HG03025 (cell line): ENCODE data around the gene TMEM184B.
"Not testable (repeated sequence)": the region's sequence is repeated elsewhere in the genome, so short reads cannot be mapped to it uniquely, and the experiment has no call there.

ENCODE experiments used
- ATAC-seq: cut with Tn5 transposase; IDR thresholded peaks from one replicate; pipeline ENCODE4 v1.9.1; 2021; ENCODE audit warnings: mild to moderate bottlenecking, moderate library complexity; ENCODE audit not compliant: unreplicated experiment, low FRiP score

Gene TMEM184B

DNA sequence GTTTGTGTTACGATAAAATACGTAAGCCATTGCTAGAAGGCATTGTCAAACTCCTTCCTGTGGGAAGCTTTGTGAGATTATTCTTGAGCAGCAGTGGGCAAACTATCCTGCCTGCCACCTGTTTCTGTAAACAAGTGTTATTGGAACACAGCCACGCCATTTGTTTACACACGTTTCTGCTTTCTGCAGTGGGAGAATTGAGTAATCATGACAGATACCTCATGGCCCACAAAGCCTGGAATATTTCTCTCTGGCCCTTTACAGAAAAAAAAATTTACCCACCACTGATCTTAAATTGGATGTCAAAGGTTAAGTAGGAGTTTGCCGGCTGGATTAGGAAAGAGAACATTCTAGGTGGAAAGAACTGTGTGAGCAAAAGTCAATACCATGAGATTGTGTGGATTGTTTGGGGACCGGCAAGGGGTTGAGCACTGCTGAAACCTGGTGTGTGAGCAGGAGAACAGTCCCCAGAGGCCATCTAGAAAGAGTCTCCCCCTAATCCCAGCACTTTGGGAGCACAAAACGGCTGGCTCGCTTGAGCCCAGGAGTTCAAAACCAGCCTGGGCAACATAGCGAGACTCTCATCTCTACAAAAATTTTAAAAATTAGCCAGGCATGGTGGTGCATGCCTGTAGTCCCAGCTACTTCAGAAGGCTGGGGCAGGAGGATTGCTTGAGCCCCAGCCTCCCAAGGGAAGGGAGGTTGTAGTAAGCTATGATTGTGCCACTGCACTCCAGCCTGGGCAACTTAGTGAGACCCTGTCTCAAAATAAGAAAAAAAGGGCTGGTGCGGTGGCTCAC, 85.2 kb downstream of the TMEM184B start:
- no peak for ATAC-seq

DNA sequence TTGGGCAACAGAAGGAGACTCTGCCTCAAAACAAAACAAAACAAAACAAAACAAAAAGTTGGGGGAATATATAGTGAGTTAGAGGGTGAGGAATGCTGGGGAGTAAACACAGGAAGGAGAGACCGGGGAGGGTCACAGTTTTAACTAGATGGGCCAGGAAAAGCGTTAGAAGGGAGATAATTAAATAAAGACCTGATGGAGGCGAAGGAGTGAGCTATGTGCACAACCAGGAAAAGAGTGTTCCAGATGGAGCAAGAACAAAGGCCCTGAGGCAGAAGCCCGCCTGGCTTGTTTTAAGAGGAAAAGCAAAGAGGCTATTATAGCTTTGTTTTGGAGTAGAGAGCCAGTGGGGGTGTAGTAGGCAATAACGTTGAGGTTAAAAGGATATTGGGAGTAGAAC, 86.4 kb downstream of the TMEM184B start:
- ATAC-seq, result no peak

DNA sequence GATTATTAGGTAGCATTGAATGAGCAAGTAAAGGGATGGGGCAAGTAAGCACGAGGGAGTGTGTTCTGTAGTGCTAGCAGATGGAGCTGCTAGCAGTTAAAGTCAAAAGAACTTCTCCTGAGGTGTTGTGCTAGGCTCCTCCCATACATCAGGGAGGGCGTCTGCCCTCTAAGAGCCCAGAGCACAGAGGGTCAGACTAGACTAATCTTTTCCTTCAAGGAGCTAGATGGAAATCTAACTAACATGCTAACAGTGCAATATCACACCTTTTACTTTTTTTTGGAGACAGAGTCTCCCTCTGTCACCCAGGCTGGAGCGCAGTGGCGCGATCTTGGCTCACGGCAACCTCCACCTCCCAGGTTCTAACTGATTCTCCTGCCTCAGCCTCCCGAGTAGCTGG, 88.0 kb downstream of the TMEM184B start:
- ATAC-seq, result no peak

DNA sequence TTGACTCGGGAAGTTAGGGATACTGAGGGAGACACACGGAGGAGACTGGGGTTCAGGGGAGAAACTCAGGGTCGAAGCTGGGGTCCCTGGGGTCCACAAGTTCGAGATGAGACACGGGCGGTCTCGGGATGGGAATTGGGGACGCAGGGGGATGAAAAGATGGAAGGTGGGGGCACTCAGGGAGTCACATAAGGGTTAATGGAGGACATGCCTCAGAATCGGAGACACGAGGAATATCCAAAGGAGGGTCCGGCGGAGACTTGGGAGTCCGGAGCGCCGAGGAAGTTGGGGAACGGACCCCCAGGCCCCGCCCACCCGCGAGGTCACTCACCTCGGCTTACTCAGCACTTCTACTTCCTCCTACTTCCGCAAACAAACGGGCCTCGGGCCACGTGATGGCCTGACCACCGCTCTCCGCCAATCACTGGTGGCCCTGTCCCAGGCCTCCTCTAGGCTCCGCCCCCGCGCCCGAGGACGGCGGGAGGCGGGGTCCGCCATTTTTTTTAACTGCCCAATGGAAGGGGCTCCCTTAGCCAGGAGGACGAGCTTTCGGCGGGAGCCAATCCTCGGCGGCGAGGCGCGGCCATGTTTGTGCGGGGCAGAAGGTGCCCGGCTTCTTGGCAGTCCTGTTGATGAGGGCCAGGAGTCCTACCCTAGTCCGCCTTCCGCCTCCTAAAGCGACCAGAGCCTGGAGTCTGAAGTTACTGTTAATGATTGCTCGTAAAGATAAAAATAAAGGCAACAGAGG, 91.2 kb downstream of the TMEM184B start, which contains the start of gene PLA2G6:
PLA2G6 (minus strand) TSS at position 378 of the 748 bp plus-strand sequence. CDS start 12,404 bp downstream, outside the sequence.
- peak; percentile 94 for ATAC-seq

DNA sequence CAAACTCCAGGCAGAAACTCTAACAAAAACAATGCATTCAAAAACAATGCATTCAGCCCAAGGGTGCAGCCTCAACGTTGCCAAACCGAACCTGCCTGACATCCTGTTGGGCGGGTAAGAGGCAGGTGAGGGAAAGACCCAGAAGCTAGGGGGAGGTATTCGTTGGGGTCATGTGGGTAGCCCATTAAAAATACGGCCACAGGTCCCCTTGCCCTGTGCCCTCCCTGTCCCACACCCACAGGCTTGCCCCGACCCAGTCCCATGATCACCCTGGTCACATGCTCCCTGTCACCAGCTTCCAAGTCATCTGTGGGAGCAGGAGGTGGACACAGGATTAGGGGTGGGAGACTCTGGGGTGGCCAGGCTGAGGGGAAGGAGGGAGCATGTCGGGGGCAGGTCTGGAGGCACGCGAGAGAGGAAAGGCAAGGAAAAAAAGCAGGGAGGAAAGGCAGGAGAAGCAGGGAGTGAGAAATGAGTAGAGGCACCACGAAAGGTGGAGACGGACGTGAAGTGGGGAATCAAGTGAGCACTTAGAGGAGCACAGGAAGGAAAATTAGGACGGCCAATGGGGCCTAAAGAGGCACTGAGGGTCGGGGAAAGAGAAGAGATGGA, 91.9 kb downstream of the TMEM184B start:
- ATAC-seq, result no peak

DNA sequence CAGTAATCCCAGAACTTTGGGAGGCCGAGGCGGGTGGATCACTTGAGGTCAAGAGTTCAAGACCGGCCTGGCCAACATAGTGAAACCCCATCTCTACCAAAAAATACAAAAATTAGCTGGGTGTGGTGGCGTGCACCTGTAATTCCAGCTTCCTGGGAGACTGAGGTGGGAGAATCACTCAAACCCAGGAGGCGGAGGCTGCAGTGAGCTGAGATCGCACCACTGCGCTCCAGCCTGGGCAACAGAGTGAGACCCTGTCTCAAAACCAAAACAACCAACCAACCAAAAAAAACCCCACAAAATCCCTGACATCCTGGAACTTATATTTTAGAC, 94.2 kb downstream of the TMEM184B start:
- not testable (repeated sequence) for ATAC-seq

DNA sequence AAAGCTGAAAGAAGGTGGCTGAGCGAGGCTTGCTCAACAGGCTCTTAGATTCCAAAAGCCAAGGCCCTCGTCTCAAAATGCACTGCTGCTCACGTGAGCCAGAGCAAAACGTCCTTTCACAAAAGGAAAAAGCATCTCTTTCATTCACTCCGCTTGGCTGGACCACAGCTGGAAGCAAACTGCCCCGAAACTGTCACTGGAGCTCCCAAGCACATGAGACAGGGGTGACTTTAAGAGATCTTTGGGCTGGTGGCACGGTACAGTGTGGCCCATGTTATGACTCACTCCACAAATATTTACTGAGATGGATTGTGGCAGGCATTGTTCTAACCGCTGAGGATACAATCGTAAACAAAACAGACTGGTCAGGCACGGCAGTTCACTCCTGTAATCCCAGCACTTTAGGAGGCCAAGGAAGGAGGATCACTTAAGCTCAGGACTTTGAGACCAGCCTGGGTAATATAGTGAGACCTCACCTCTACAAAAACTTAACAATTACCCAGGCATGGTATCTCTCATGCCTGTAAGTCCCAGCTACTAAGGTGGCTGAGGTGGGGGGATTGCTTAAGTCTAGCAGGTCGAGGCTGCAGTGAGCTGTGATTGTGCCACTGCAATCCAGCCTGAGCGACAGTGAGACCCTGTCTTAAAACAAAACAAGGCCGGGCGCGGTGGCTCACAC, 94.7 kb downstream of the TMEM184B start:
- ATAC-seq, result no peak

DNA sequence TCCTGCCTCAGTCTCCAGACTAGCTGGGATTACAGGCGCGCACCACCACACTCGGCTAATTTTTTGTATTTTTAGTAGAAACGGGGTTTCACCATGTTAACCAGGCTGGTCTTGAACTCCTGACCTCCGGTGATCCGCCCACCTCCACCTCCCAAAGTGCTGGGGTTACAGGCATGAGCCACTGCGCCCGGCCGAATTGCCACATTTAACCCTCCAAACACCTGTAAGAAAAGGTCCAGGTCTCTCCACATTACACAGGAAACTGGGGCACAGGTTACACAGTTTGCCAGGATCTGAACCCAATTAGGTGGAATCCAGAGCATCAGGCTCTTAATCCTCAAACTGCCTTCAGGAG, 95.3 kb downstream of the TMEM184B start:
- ATAC-seq, result not testable (repeated sequence)

DNA sequence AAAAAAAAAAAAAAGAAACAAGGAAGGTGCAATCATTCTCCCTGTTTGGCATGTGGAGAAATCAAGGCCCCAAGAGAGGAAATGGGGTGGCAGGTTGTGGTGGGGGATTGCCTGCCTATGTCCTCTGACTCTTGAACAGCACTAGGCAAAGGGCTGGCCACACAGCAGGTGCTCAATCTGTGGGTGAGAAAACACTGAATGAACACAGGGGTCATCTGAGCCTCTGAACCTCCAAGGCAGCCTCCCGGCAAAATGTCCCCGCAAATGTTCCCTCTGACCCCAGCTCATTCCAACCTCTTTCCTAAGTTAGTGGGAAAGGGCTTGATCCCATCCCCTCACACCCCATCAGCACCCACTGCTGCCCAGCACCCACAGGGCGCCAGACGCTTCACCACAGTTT, 95.8 kb downstream of the TMEM184B start:
- no peak for ATAC-seq

DNA sequence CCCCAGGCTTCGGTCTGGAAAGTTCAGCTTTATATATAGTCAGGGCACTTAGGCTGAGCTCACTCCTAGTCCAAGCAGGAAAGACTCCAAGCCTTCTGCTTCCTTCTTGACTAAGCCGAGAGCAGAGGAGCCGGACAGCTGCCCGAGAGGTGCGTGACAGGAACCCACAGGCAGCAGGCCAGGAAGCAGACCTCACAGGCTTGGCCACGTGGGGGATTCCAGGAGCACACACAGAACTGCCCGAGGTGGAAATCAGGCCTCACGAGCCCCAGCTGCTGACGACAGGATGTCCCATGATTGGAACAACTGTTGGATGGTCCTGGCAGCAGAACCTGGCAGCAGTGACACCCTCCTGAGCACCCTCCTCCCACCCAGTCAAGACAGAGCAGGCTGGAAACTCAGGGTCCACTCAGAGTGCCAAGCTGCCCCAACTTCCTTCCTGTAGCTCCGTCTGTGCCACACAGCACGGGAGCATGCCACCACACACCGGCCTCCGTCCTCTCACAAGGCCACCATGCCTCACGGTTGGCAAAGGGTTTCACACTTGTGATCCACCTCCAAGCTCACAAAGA, 96.6 kb downstream of the TMEM184B start:
- no peak for ATAC-seq

DNA sequence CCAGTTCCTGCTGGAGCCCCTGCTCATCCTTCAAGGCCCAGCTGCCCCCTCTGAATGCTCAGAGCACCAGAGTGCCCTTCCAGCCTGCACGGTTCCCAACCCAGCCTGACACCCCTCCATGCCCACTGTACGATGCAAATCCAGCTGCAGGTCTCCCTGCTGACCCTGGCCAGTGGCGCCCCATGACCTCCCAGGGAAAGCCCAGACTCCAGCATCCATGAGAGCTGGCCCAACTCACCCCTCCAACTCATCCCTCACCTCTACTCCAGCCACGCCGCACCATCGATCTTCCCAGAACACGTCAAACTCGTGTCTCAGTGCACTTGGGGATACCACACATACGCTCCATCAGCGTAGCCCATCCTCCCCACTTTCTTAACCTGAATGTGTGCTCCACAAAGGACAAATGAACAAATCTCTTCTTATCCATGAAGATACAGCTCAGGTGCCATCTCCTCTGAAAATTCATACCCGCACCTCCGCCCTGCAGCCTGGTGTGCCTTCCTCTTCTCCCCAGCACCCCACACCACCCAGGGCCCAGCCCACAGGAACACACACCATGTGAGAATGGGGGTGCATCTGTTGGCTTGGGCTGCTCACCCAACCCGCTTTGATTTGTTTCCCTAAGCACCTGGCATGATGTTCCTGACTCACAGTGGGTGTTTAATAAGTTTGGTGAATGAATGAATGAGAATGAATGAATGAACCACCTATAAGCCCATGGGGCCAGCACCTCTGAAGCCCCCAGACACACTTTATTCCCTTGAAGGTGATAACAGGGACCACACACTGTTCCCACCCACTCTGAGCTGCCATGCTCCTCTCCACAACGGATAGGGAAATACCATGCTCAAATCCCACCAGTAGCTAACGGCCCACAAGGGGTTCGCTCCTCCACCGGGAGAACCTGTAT, 97.3 kb downstream of the TMEM184B start:
- no peak for ATAC-seq

DNA sequence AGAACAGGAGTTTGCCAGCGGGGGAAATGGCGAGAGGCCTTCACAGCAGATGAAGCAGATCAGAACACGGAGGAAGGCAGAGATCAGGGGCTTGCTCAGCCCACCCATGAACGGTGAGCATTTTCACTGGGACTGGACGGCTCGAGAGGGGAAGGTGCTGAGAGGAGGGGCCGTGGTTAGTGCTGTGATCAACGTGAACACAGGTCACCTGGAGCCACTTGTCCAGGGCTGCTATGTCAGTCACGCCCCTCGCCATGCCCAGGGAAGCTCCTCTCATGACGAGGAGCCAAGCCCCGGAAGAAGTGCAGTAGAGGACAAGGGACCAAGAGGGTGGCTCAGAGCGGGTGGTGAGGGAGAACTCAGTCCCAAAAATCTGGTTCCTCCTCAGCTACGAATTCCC, 98.2 kb downstream of the TMEM184B start:
- no peak for ATAC-seq

DNA sequence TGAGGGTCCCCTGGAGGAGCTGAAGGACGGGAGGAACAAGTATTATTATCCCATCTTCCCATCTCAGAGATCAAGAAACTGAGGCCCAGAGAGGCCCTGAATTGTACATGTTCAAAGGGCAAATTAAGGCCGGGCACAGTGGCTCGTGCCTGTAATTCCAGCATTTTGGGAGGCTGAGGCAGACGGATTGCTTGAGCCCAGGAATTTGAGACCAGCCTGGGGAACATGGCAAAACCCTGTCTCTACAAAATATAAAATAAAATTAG, 99.2 kb downstream of the TMEM184B start:
- ATAC-seq, result no peak

DNA sequence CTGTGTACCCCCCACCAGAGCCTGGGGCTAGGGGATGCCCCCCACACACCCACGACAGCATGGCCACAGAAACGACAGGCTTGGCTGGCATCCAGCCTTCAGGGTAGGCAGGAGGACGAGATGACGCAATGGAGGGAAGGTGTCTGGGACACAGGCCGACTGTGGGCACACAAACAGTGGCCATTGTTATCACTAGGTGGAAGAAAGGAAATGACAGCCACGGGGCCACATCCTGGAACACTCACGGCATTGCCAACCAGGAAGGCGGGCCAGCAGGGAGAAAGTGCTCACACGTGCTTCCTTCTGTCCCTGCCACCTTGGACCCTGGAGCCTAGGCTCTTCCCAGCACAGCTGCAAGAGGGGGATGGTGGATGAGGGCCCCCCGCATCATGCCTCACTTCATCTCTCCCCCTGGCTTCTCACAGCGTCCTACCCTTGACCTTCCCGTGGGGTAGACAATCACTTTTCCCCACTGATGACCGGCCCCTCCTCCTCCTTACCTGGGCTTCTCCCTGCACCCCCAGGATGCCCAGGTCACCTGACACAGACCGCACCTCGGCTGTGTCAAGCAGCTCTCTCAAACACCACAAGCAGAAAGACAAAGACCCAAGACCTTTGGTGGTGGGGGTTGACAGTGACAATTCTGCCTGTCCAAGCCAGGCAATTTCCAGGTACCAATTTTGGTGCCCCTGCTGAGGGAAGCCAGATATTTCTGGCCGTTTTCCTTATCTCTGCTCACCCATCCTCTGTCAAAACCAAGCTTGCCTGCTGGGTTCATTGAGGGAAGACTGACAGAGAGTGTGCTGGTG, 99.8 kb downstream of the TMEM184B start:
- ATAC-seq, result no peak

DNA sequence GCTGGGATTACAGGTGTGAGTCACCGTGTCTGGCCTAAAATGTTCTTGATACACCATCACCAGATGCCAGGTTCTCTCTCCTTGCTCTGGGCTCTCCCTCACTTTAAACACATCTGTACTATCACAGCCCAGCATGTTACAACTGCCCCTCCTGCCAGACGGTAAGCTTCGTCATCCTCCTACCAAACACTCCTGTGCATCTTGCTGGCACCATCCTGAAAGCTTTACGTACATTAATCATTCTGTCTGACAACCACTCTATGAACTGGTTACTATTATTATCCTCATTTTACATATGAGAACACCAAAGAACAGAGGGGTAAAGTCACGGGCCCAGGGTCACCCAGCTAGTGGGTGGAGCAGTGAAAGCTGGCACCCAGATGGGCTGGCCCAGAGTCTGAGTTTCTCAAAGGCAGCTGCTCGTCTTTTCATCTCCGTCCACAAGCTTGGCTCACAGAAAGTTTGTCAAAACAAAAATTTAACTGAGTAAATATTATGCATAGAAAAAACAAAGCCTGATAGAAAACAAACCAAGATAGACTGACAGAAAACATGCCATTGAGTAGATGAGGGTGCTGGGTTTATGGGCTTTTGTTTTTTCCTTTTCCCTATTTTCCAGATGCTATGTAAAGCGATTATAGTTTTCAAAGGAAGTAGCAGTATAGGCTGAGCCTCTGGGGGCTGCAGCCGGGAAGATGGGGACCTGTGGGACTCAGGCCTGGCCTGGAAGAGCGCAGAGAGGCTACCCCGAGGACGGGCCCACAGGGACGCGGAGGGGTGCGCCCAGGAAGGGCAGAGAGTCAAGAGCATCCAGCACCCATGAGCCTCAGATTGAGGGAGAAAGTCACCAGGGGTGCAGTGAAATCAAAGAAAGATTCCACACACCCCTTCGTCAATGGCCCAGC, 100.6 kb downstream of the TMEM184B start:
- ATAC-seq, result no peak

DNA sequence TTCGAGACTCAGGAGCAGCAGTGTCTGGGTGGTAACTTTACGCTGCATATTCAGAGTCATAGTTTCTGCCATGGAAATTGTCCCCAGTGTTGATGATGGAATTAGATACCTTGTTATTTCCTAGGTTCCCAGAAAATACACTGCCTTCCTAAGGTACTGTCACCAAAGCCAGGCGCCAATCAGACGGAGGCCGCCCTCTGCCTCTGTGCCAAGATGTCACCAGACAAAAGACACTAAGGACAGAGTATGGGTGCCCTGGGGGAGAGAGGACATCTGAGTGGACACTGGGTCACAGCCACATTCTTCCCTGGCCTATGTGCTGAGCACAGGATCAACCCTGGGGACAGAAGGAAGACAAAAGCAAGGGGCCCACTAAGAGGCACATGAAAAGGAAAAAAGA, 102.3 kb downstream of the TMEM184B start:
- ATAC-seq, result no peak
